CD4-positive, alpha-beta T cell treated with Interleukin-4 for 1 hour (primary cell): Measurements from ENCODE around the gene ACBD6.
A peak's percentile ranks its signal among the peaks of the same experiment; 100 is the strongest.
"Not testable (repeated sequence)": the region's sequence is repeated elsewhere in the genome, so short reads cannot be mapped to it uniquely, and the experiment has no call there.

Experiments
- DNase-seq, 2 donors: peaks; one replicate each; pipeline ENCODE4 v3.0.0-alpha.2; 2020 to 2022

ACBD6 gene

GRCh38 chr1:180486092-180486491 is 16.3 kb downstream of the ACBD6 start:
- no peak for DNase-seq

- DNase-seq, result no peak
Observed at GRCh38 chr1:180484490-180484889, 17.9 kb downstream of the ACBD6 start.

- peak in 1 of 2 donors; percentile 54 for DNase-seq
Observed at GRCh38 chr1:180482425-180483275, 19.7 kb downstream of the ACBD6 start.

- DNase-seq, result no peak
Observed at GRCh38 chr1:180470031-180470430, 32.3 kb downstream of the ACBD6 start.

GRCh38 chr1:180468311-180468710 is 34.1 kb downstream of the ACBD6 start:
- no peak for DNase-seq

GRCh38 chr1:180462102-180462501 is 40.3 kb downstream of the ACBD6 start:
- DNase-seq, result no peak

- not testable (repeated sequence) for DNase-seq
Observed at GRCh38 chr1:180461682-180462081, 40.7 kb downstream of the ACBD6 start.

GRCh38 chr1:180458807-180459206 is 43.6 kb downstream of the ACBD6 start:
- no peak for DNase-seq

GRCh38 chr1:180456191-180456590 is 46.2 kb downstream of the ACBD6 start:
- DNase-seq, result no peak

GRCh38 chr1:180451504-180451903 is 50.9 kb downstream of the ACBD6 start:
- DNase-seq, result no peak

GRCh38 chr1:180444522-180444921 is 57.9 kb downstream of the ACBD6 start:
- DNase-seq, result no peak

GRCh38 chr1:180440335-180440734 is 62.0 kb downstream of the ACBD6 start:
- DNase-seq, result no peak

- no peak for DNase-seq
Observed at GRCh38 chr1:180435566-180435965, 66.8 kb downstream of the ACBD6 start.

GRCh38 chr1:180433873-180434272 is 68.5 kb downstream of the ACBD6 start:
- DNase-seq, result no peak

GRCh38 chr1:180431683-180432082 is 70.7 kb downstream of the ACBD6 start:
- no peak for DNase-seq

- DNase-seq, result no peak
Observed at GRCh38 chr1:180428782-180429695, 73.3 kb downstream of the ACBD6 start.

GRCh38 chr1:180425952-180426351 is 76.4 kb downstream of the ACBD6 start:
- no peak for DNase-seq

- DNase-seq, result no peak
Observed at GRCh38 chr1:180424848-180425457, 77.4 kb downstream of the ACBD6 start.

- no peak for DNase-seq
Observed at GRCh38 chr1:180421614-180422013, 80.8 kb downstream of the ACBD6 start.

GRCh38 chr1:180421145-180421544 is 81.2 kb downstream of the ACBD6 start:
- DNase-seq, result not testable (repeated sequence)

- peak in 1 of 2 donors; percentile 33 for DNase-seq
Observed at GRCh38 chr1:180415985-180416633, 86.3 kb downstream of the ACBD6 start.

- no peak for DNase-seq
Observed at GRCh38 chr1:180415236-180415848, 87.0 kb downstream of the ACBD6 start.
